GOT3 (cell line): ENCODE results near the gene GMPPA.

Experiments used
- DNase-seq: peaks from one replicate; lab custom pipeline; 2025; ENCODE audit warnings: mixed read lengths; lab: John Stamatoyannopoulos, UW

GMPPA gene

DNA sequence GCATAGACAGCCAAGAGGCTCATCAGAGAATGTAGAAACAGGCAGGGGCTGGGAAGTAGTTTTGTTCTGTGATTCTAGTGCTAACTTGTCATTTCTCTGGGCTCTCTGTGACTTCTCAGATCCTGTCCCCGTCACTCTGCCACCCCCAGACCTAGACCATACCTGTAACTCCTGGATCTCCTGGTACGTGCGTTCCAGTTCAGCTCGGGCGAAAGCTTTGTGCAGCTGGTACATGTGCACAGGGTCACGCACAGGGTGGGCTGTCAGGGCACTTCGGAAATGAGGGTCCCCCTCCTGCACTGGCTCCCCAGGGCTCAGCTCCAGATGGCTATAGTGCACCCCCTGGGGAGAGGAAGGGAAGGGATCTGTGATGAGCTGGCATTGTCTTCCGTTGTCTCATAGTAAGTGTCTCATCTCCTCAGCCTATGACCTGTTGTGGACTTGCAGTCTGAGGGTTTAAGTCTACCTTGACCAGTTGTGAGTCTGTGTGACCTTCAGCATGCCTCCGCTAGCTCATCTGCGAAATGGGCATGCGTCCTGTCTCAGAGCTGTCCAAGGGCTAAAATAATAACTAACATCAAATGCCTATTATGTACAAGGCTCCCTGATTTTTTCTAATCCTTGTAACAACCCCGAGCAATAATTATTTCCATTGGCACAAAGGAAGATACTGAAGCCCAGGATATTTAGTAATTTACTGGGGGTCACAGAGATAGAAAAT is 42.3 kb downstream of the GMPPA start:
- DNase-seq = no peak

DNA sequence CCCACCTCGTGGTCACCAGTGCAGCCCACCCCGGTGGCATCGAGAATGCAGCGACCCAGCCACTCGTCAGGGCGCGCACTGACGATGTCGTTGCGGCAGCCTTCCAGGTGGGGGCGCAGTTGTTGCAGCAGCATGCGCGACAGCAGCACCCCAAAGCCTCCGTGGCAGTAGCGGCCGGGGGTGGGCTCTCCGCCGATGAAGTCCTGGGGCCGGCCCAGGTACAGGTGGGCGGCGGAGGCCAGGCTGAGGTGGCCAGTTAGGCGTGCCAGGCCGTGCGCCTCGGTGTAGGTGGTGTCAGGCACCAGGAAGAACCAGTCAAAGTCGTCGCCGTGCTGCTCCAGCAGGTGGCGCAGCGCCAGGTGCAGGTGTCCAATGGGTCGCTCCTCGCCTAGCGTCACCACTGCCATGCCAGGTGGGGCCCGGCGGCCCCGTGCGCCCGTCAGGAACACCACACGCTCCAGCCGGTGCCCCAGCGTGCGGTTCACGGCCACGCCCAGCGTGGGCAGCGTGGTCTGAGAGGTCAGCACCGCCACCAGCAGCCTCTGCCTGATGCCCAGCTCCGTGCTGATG is 43.0 kb downstream of the GMPPA start:
- DNase-seq = no peak

GRCh38 chr2:219542931-219543595 is 44.4 kb downstream of the GMPPA start:
- no peak for DNase-seq

- DNase-seq = peak; percentile 94
Observed at GRCh38 chr2:219543596-219544358, 45.1 kb downstream of the GMPPA start, which contains the start of the genes CHPF and TMEM198. TSS of gene CHPF (minus strand) at chr2:219543809. CDS start at chr2:219543538, 271 bp downstream. TSS of gene TMEM198 (plus strand) at chr2:219544028. CDS start at chr2:219544728, 700 bp downstream.

GRCh38 chr2:219544567-219544966 is 45.9 kb downstream of the GMPPA start:
- no peak for DNase-seq

DNA sequence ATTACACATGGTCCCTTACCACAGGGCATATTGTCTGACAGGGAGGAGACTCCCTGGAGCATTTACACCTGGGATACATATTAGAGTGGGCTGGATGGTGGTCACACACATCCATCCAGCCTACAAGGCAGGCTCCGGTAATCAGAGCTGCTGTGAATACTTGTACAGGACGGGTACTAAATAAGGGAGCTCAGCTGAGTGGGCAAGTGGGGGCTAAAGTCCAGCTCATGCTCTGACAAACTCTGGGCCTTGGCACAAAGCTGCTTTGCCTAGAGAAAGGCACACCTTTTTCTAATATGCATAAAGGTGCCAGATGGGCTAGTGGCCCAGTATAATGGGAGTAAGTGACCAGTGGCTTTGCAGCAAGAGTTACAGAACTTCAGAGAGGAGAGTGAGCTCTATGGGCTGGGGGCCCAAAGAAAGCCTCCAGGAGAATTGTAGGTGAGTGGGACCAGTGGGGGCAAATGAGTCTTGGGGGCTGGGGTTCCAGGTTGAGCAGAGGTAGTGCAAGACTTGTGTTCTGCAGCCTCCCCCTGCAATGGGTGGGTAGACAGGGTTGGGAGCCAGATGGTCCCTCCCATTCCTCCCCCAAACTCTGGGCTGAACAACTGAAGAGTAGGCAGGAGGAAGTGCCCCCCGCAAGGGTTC is 46.7 kb downstream of the GMPPA start:
- DNase-seq = no peak

DNA sequence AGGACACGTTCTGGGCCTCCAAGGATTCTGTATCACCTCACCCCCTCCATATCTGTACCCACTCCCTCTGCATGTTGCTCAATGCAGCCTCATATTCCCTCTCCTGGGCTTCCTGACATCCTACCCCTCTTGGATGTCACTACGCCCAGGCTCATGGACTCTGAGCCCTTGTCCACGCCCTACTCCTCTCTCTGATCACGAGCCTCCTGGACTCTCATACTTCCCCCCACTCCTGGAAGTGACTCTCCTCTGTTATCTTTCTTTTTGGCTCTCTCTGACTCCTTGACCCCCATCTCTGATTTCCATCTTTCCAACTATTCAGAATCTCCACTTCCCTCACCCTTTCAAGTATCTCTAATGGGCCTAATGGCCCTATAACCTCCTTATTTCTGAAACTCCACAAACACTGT is 47.3 kb downstream of the GMPPA start:
- no peak for DNase-seq

DNA sequence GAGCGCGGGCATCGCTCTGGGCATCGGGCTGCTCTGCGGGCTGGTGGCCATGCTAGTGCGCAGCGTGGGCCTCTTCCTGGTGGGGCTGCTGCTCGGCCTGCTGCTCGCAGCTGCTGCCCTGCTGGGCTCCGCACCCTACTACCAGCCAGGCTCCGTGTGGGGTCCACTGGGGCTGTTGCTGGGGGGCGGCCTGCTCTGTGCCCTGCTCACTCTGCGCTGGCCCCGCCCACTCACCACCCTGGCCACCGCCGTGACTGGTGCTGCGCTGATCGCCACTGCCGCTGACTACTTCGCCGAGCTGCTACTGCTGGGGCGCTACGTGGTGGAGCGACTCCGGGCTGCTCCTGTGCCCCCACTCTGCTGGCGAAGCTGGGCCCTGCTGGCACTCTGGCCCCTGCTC is 48.9 kb downstream of the GMPPA start:
- DNase-seq = no peak

GRCh38 chr2:219548990-219549389 is 50.3 kb downstream of the GMPPA start:
- DNase-seq = no peak

- no peak for DNase-seq
Observed at GRCh38 chr2:219549619-219550018, 50.9 kb downstream of the GMPPA start.

DNA sequence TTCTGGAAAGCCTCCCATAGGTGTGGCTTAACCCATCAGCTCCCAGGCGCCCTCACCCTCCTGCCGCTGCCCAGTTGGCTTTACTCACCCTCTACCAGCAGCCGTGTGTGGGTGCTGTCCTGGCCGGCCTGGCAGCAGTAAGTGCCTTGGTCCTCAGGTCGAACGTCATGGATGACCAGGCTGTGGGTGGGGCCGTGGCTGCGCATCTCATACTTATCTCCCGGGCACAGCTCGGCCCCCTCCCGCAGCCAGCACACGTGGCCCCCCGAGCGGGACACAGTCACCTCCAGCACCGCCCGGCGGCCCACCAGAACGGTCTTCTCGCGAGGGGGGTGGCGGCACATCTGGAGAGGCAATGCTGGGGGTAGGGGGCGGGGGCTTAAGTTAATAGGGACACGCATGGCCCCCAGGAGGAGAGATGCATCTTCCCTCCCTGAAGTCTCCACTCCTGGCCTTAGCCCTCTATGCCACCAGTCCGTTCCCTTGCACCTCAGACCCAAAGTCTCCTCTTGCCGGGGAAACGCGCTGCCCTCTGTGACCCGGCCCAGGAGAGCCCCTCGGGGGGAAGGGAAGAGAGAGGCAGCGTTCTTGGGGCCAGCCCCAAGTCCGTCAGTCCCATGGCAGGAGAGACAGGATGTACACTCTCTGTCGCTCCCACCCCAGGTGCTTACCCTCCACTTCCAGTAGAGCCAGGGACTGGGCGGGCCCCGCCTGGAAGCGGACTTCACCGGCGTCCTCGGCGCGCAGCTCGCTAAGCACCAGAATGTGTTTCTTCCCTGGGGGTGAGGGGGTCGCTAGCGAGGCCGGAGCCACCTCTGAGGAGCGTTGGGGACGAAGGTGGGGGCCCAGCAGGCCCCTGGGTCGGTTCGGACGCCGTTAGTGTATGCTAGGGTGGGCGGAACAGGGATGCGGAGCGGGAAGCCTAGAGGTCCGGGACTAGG is 53.0 kb downstream of the GMPPA start:
- no peak for DNase-seq

GRCh38 chr2:219552382-219553167 is 53.9 kb downstream of the GMPPA start:
- DNase-seq = peak; percentile 86

GRCh38 chr2:219553168-219553417 is 54.4 kb downstream of the GMPPA start:
- DNase-seq = no peak

DNA sequence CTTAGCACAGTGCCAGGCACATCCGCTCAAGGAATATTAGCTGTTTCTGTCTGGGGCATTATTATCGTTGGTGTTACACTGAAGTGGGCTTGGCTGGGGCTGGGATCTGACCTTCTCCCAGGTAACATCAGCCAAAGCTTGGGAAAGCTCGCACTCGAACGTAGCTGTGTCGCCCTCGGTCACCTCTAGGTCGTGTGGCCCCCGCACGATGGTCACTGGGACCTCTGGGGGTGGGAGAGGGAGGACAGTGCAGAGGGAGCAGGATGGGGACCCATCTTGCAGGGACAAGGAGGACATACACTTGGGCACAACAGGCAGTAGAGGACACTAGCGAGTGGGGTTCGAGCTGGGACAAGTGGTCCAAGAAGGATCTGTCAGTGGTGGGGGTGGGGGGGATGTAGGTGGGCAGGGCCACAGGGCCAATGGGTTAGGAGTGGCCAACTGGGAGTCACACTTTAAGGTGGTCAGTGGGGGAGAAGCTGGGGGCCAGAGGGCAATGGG is 54.8 kb downstream of the GMPPA start:
- DNase-seq = no peak

- no peak for DNase-seq
Observed at GRCh38 chr2:219554350-219554749, 55.7 kb downstream of the GMPPA start.

- DNase-seq = no peak
Observed at GRCh38 chr2:219555956-219556355, 57.3 kb downstream of the GMPPA start.

DNA sequence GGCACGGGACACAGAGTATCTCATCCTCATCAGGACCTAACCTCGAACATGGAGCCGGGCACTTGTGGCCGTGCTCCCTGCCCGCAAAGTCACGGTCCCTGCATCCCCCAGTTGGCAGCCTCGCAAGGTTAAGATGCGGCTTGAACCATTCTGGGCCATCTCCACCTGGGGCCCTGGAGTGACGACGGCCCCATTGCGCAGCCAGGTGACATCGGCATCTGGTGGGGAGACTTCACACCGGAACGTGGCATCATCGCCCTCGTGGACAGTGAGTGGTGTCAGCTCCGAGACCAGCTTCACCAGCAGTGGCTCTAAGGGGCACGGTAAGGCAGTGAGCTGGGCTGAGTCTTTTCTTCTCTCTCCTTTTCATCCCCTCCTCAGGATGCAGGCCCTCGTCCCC is 57.7 kb downstream of the GMPPA start:
- no peak for DNase-seq
